Peyer's patch (tissue), 4 donors: ENCODE data around the gene PTRHD1. TPM values are rescaled to one million over a fixed set of nuclear protein-coding genes. Genes with fewer than 3 reads are reported as not detected.
A peak's percentile ranks its signal among the peaks of the same experiment; 100 is the strongest.

Experiments
- DNase-seq, 3 donors: peaks; one replicate each; pipeline ENCODE4 v3.0.0-alpha.2; 2017 to 2019
- H3K27ac ChIP-seq, 4 donors: fragments of 200-600 bp; sonication (generic); one replicate each; pipeline ENCODE4 v1.5.1; 2016 to 2019
- H3K27me3 ChIP-seq, 2 donors: fragments of 200-600 bp; sonication (generic); one replicate each; pipeline ENCODE4 v1.5.1; 2019
- H3K36me3 ChIP-seq, 3 donors: fragments of 200-600 bp; sonication (generic); one replicate each; pipeline ENCODE4 v1.5.1; 2016 to 2019
- H3K4me1 ChIP-seq, 4 donors: fragments of 200-600 bp; sonication (generic); one replicate each; pipeline ENCODE4 v1.5.1; 2016 to 2019
- H3K4me3 ChIP-seq, 4 donors: fragments of 200-600 bp; sonication (generic); 1 replicate in 3 of 4; 2 replicates in 1 of 4; pipeline ENCODE4 v1.5.1; 2016 to 2019; ENCODE audit warnings: mild to moderate bottlenecking in 1 of 4
- H3K9me3 ChIP-seq, 4 donors: fragments of 200-600 bp; sonication (generic); one replicate each; pipeline ENCODE4 v1.5.1; 2016 to 2019; ENCODE audit warnings: mild to moderate bottlenecking in 1 of 4
- POLR2A ChIP-seq, 2 donors: fragments of 450-650 bp; IDR thresholded peaks; one replicate each; pipeline ENCODE4 v1.5.1; 2017; ENCODE audit warnings: antibody characterized with exemption in 2 of 2, mild to moderate bottlenecking in 2 of 2, moderate library complexity in 2 of 2
- total RNA-seq, 4 donors: library from RNA; depleted of rRNA; stranded (reverse); fragments of >200 nt; gene quantifications; one replicate each; pipeline ENCODE4 v1.1.0, GENCODE V29; 2016
- TF ChIP-seq, protein P1 (sequence below), 6 experiments: fragments of 450-650 bp in 4 of 6; fragments of 200-600 bp in 2 of 6; sonication (generic) in 1 of 6; IDR thresholded peaks; one replicate each; pipeline ENCODE4 v1.5.1; 2017 to 2019; ENCODE audit warnings: antibody characterized with exemption in 6 of 6, mild to moderate bottlenecking in 3 of 6, moderate library complexity in 1 of 6

Gene PTRHD1
- total RNA-seq, 4 donors from 2014 or later: 19.9 to 38.7 (median 21.2) TPM

- no peak for DNase-seq
- Histone ChIP-seq H3K27ac (no peak overlapping the region), H3K4me3 (no peak overlapping the region), H3K36me3 (no peaks in the 10 kb centered on the region), H3K4me1 (no peaks in the 10 kb centered on the region), H3K27me3 (no peaks in the 10 kb centered on the region), H3K9me3 (no peaks in the 10 kb centered on the region)
- no peak for TF ChIP-seq POLR2A (IDR thresholded peaks at IDR 0.05)
- TF ChIP-seq, protein P1, sequence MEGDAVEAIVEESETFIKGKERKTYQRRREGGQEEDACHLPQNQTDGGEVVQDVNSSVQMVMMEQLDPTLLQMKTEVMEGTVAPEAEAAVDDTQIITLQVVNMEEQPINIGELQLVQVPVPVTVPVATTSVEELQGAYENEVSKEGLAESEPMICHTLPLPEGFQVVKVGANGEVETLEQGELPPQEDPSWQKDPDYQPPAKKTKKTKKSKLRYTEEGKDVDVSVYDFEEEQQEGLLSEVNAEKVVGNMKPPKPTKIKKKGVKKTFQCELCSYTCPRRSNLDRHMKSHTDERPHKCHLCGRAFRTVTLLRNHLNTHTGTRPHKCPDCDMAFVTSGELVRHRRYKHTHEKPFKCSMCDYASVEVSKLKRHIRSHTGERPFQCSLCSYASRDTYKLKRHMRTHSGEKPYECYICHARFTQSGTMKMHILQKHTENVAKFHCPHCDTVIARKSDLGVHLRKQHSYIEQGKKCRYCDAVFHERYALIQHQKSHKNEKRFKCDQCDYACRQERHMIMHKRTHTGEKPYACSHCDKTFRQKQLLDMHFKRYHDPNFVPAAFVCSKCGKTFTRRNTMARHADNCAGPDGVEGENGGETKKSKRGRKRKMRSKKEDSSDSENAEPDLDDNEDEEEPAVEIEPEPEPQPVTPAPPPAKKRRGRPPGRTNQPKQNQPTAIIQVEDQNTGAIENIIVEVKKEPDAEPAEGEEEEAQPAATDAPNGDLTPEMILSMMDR (IDR thresholded peaks at IDR 0.05): no peak
Observed at GRCh38 chr2:24787532-24787931, 5.7 kb downstream of the PTRHD1 start.

DNA sequence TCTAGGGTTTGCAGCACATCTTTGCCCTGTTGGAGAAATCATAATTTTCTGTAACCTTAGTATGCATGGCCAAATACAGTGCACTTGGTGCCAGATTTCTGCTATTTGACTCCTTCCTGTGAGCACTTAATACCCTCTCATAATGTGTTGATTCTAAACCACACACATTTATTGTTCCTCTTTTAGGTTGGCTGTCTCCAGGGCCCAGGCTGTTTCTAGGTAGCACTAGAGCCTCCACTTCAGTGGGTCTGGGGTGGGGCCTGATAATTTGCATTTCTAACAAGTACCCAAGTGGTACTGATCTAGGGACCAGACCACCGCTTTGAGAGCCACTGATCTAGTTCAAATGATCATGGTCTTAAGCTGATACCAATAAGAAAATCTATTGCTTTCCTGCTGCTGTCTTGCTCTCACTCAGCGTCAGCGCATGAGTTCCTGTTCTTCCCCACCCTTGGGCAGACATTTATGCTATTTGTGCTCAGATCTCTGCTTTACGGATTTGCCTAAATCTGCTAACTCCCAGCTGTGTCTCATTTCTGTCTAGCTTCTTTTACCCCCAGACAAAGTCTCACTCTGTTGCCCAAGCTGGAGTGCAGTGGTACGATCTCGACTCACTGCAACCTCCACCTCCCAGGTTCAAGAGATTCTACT lies 7.4 kb downstream of the PTRHD1 start:
- Histone ChIP-seq H3K27me3 (no peaks in the 10 kb centered on the region), H3K4me3 (no peak overlapping the region)

DNA sequence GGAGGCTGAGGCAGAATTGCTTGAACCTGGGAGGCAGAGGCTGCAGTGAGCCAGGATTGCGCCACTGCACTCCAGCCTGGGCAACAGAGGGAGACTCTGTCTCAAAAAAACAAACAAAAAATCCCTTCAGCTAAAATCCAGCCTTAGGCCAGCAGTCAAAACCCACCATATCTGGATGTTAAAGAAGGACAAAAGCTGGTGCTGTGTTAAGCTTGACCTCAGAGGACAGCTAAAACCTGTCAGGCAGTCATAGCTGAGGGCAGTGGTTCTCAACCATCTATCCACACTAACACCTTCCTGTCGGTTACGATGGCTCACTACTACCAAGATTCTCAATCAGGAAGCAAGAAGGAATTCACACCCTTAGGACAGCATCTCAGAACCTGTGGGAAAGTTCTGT lies 9.6 kb downstream of the PTRHD1 start:
- DNase-seq: no peak

More for the DNA sequence above, 7.4 kb downstream of the PTRHD1 start:
- H3K27ac ChIP-seq: peak overlapping the region in 1 of 4 donors; percentile 61
- no peaks in the 10 kb centered on the region for H3K9me3 ChIP-seq
- peak in 2 of 3 donors; percentile 69 to 74 for DNase-seq
- no peaks in the 10 kb centered on the region for H3K4me1 ChIP-seq
- no peaks in the 10 kb centered on the region for H3K36me3 ChIP-seq
- TF ChIP-seq, protein P1 (IDR thresholded peaks at IDR 0.05): no peak
- no peak for TF ChIP-seq POLR2A (IDR thresholded peaks at IDR 0.05)

DNA sequence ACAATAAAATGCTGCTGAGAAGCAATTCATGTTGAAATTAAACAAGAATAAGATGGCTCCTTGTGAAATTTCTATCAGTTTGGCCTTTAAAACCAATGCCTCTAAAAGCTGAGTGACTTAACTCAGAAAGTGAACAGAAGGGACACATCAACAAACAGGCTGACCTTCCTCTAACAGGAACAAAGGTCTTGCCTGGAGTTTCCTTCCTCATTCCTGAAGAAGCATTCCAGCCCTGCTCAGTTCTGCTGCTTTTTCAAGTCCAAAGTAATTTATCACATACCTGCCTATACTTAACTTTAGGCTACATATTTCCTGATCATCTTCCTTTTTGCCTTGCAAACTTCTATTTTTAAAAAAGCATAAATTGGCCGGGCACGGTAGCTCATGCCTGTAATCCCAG lies 14.1 kb downstream of the PTRHD1 start:
- no peaks in the 10 kb centered on the region for H3K27me3 ChIP-seq
- H3K4me3 ChIP-seq: no peak overlapping the region
- H3K36me3 ChIP-seq: no peaks in the 10 kb centered on the region
- no peaks in the 10 kb centered on the region for H3K9me3 ChIP-seq
- no peak for DNase-seq
- H3K27ac ChIP-seq: no peak overlapping the region
- no peaks in the 10 kb centered on the region for H3K4me1 ChIP-seq
- TF ChIP-seq POLR2A (IDR thresholded peaks at IDR 0.05): no peak
- TF ChIP-seq, protein P1 (IDR thresholded peaks at IDR 0.05): no peak

More for the DNA sequence above, 9.6 kb downstream of the PTRHD1 start:
- Histone ChIP-seq H3K27me3 (no peaks in the 10 kb centered on the region), H3K4me1 (no peaks in the 10 kb centered on the region), H3K27ac (no peak overlapping the region), H3K4me3 (no peak overlapping the region), H3K9me3 (no peaks in the 10 kb centered on the region), H3K36me3 (no peaks in the 10 kb centered on the region)
- no peak for TF ChIP-seq POLR2A (IDR thresholded peaks at IDR 0.05)
- TF ChIP-seq, protein P1 (IDR thresholded peaks at IDR 0.05): no peak

GRCh38 chr2:24774373-24774772 lies 18.8 kb downstream of the PTRHD1 start:
- H3K9me3 ChIP-seq: no peaks in the 10 kb centered on the region
- TF ChIP-seq, protein P1 (IDR thresholded peaks at IDR 0.05): no peak
- no peak for TF ChIP-seq POLR2A (IDR thresholded peaks at IDR 0.05)
- peaks cover 0 to 7% (median 0%) of the 10 kb centered on the region in 3 donors for H3K36me3 ChIP-seq
- DNase-seq: no peak
- H3K27ac ChIP-seq: no peak overlapping the region
- no peaks in the 10 kb centered on the region for H3K4me1 ChIP-seq
- H3K4me3 ChIP-seq: no peak overlapping the region
- H3K27me3 ChIP-seq: no peaks in the 10 kb centered on the region
